DMS53 treated with DMSO at 0.1 percent for 48 hours (cell line): ENCODE results near the gene DNAJC22.
"Not testable (repeated sequence)": the region's sequence is repeated elsewhere in the genome, so short reads cannot be mapped to it uniquely, and the experiment has no call there.

ENCODE experiments used
- DNase-seq: peaks from one replicate; lab custom pipeline; 2025; ENCODE audit not compliant: unreplicated experiment; lab: John Stamatoyannopoulos, UW

The DNAJC22 gene

DNA sequence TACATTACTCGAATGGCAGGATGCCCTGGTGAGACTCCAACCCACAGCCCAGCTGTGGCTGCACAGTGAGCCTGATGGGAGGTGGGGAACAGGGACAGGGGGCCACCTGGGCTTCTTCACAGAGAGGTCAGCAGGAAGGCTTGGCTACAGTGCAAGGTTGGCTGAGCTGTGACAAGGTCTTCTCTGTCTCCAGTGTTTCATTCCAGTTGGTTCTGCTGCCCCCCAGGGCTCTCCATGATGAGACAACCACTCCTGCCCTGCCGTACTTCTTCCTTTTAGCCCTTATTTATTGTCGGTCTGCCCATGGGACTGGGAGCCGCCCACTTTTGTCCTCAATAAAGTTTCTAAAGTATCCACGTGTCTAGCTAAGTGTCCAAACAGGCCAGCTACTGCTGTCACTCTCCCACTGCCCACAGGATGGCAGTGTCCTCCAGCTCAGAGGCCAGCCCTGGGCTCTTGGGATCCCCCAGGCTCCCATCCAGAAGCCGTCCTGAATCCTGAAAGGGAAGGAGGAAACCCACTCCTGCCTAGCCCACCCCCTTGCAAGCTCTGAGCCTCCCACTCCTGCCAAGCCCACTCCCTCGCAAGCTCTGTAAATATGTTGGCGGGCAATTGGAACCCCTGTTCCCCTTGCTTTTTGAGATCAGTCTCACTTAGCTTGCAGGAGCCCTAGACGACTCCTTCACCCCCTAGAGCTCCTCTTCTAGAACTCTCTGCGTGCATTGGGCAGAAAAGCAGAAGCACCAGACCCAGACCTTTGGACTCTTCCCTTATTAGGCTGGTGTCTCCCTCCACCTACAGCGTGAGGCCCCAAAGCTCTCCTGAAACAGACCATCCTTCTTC is 15.1 kb upstream of the DNAJC22 start:
- peak; percentile 66 for DNase-seq

DNA sequence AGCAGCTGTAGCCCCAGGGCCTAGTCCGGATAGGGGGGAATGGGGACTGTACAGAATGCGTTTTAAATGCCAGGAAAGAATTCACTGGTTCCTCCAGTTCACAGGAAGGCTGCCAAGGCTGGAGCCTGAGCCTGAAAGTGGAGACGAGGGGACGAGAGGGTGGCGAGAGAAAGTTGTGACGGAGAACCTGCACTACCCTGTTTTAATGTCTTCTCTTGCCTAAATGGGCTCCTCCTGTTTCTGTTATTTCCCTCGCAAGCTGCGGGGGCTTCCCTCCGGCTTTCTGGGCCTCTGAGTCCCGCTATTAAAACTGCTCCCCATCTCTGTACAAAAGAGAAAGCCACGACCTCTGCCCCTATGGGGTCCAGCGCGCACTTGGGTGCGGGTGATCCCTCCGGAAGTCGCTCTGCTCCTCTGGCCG is 14.2 kb upstream of the DNAJC22 start:
- DNase-seq: no peak

- no peak for DNase-seq
Measured at GRCh38 chr12:49332891-49333371, 13.8 kb upstream of the DNAJC22 start.

DNA sequence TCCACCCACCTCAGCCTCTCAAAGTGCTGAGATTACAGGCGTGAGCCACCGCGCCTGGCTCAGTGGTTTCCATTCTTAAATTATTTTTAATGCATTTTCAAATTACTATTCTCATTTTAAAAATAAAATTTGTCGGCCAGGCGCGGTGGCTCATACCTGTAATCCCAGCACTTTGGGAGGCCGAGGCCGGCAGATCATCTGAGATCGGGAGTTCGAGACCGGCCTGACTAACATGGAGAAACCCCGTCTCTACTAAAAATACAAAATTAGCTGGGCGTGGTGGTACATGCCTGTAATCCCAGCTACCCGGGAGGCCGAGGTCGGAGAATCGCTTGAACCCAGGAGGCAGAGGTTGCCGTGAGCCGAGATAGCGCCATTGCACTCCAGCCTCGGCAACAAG is 12.9 kb upstream of the DNAJC22 start:
- not testable (repeated sequence) for DNase-seq

GRCh38 chr12:49334226-49334625 is 12.5 kb upstream of the DNAJC22 start:
- DNase-seq: no peak

- DNase-seq: no peak
Measured at GRCh38 chr12:49334681-49335080, 12.0 kb upstream of the DNAJC22 start.

GRCh38 chr12:49335118-49335954 is 11.4 kb upstream of the DNAJC22 start:
- DNase-seq: no peak

- no peak for DNase-seq
Measured at GRCh38 chr12:49335955-49336644, 10.6 kb upstream of the DNAJC22 start.

DNA sequence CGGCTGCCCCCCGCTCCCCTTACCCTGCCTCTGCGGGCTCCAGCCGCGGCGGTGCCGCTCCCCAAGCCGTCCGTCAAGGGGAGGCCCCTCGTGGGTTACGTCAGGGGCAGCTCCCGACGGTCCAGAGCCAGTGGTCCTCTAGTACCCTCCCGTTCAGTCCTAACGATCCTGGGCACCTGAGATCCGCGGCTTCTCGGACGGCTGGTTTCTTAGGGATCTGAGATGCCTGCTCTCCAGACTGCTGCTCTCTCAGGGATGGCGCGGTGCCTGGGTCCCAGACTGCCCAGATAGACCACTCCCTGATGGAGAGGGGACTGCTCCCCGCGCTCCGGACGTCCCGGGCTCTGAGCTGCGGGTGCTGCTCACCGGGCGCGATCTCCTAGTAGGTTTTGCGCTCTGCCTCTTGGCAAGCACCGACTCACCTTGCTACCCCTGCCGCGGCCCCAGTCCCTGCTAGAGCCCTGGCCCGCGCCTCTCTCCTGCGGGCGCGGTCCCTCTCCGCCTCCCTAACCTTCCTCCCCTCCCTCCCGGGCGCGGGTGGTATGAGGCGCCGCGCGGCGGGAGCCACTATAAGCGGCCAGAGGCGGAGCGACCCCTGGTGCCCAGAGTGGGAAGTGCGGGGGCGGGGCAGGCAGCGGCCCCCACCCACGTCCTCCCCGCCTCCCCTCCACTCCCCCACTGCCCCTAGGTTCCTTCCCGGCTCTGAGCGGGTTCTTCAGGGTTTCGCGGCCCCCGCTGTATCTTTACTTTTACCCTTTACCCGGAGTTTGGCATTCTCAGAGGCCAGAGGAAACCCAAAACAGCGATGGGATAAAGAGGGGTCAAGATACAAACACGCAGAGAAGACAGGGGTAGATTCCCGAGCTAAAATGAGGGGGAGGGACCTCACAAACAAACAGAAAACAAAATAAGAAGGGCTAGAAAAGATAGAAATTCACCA is 9.8 kb upstream of the DNAJC22 start, which contains the start of gene C1QL4:
Gene C1QL4 (minus strand): TSS at position 544 of the 940 bp plus-strand sequence. CDS start 711 bp downstream, outside the sequence.
- DNase-seq: peak; percentile 45

- DNase-seq: no peak
Measured at GRCh38 chr12:49338830-49339463, 7.7 kb upstream of the DNAJC22 start.

- no peak for DNase-seq
Measured at GRCh38 chr12:49339464-49339861, 7.2 kb upstream of the DNAJC22 start.

DNA sequence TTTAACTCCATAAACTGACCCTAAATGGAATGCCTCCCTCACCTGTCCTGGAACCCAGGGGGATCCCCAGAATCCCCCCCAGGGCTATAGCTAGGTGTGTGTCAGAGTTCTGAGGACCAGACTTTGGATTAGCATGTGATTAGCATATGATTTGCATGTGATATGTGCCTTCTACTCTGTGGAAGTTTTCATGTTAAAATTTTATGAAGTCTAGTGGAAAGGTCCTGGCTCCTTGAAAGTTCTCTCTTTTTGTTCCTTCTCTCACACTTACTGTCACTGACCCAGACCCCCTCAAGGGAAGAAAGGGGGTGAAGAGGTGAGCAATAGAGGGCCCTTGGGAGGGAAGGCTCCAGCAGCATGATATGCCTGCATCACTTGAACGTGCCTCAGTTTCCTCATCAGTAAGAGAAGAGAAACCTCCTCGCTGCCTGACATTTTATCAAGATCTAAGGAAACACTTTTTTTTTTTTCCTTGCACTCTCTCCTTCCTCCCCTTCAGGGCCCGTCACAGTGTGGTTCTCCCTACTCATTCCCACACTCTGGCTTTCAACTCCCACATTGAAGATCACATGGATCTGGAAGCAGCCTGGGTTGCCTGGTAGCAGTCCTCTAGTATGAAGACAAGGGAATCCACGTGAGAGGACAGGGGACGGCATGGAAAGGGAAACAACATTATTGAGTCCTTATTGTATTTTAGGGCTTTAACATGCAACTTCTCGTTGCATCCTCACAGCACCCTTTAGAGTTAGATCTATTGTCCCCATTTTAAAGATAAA is 6.4 kb upstream of the DNAJC22 start:
- DNase-seq: no peak

DNA sequence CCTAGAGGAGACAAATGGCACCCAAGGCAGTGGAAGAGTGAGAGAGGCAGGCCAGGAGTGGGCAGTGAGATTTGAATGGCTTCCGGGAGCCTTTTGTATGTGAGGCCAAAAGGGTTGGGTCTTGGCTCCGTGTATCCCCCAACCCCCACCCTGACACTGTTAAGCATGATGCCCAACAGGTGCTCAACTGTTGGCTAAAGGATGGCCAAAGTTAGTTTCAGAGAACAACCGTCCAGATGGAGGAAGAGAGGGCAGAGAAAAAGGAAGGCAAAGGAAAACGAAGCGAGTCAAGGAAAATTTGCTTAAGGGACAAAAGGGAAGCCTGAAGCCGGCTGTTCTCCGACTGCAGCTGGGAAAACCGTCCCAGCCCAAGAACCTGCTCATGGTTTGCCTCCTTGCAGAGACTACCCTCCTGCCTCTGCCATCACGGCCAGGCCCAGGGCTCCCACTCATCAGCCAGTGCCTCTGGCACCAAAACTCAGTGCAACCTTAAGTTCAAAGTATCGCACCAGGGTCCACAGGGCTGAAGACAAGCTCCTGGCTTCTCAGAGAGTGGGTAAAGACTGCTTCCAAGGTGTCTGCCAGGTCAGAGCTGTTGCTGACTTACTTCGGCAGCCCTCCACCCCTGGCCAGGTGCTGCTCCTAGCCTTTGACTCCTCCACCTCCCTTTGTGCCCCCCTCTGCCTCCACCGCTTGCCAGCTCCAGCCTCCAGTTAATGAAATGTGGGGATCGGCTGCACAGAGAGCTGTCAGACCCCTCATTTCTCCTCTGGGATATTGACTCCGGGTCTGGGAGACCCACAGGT is 5.5 kb upstream of the DNAJC22 start:
- no peak for DNase-seq

DNA sequence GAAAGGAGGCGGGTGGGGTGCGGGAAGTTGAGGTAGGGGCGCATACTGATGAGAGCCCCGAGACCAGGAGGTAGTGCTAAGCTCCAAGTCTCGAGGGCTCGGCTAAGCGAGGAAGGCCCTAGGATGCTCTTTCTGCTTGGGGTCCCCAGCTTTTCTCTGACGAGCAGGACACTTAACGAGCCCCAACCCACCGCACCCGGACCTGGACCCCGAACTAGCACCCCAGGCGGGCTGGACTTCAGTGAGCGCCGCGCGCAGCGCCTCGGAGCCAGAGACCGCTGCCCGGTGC is 5.0 kb upstream of the DNAJC22 start:
- DNase-seq: no peak

DNA sequence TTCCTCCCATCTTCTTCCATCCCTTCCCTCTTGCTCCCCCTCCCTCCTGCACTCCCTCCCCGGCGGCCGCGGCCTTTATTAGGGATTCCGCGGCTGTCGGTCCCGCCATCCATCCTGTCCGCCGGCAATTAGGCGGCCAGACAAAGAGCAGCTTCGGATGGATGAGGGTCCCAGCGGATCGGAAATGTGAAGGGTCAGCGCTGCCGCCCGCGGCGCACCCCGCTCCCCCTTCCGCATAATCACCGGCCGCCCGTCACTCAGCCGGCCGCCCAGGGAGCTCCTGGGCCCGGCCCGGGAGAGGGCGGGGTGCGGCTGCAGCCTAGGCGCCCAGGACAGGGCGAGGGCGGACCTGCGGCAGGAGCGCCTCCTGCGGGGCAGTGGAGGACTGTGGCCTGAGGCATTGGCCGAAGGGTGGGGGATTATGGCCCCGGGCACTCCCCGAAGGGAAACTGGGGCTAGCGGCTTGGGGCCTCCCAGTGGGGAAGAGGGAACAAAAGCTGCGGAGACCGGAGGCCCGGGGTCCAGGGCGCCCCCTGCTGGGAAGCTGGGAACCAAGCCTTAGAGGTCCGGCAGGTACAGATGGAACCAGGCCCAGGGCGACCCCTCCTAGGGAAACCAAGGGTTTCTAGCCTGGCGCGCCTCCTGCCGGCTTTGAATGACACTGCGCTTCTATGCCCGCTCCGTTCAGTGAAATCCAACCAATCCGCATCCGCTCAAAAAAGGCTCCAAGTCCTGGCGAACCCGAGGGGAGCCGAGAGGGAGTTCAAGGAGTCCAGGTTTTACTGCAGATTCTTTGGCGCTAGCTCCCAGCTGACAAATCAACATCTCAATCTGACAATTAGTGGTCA is 4.4 kb upstream of the DNAJC22 start:
- DNase-seq: peak; percentile 83

- DNase-seq: peak; percentile 42
Measured at GRCh38 chr12:49342914-49343731, 3.6 kb upstream of the DNAJC22 start.
